Skeletal muscle satellite cell (primary cell): ENCODE data around the gene ABHD2.

Experiments used
- H3K27me3 ChIP-seq: 2 replicates; pipeline ENCODE4 v1.7.0; 2013; ENCODE audit warnings: low read length; ENCODE audit not compliant: control insufficient read depth, insufficient read depth
- H3K36me3 ChIP-seq: 2 replicates; pipeline ENCODE4 v1.7.0; 2013; ENCODE audit warnings: mild to moderate bottlenecking, control low read depth, low read length; ENCODE audit not compliant: insufficient read depth
- H3K4me1 ChIP-seq: 2 replicates; pipeline ENCODE4 v1.7.0; 2013; ENCODE audit warnings: low read length; ENCODE audit not compliant: control insufficient read depth, insufficient read depth
- H3K4me2 ChIP-seq: 2 replicates; pipeline ENCODE4 v1.7.0; 2013; ENCODE audit warnings: mild to moderate bottlenecking, low read length
- H3K4me3 ChIP-seq: 2 replicates; pipeline ENCODE4 v1.7.0; 2013; ENCODE audit warnings: low read length
- H3K9ac ChIP-seq: 2 replicates; pipeline ENCODE4 v1.7.0; 2013; ENCODE audit warnings: mild to moderate bottlenecking, low read depth, low read length, moderate library complexity
- H3K9me3 ChIP-seq: replicated peaks from 2 replicates; pipeline ENCODE4 v1.7.0; 2013; ENCODE audit warnings: mild to moderate bottlenecking, control low read depth, low read length

Gene ABHD2

DNA sequence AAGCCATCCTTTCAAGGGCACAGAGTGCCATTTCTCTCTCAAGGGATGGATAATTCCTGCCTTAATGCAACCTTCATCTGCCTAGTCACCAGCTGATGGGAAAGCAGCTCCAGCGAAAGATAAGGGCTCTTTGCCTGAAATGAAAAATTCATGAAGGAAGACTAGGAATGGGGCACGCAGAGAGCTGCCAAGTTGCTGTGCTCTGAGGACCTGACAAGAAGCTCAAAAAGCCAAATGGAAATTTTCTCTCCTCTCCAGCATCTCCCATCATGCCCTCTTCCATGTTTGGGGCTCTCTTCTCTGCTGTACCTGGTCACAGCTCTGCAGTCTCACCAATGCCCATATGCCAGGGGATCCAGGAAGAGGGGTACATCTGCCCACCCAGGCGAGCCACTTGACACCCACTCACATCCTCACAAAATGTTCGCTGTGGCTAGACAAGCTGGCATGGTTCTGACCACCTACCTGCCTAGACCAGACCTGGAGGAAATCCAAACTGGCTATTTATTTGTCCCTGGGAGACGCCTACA is 29.3 kb upstream of the ABHD2 start:
- Histone ChIP-seq H3K4me1 (no peaks in the 10 kb centered on the region), H3K4me3 (no peak overlapping the region), H3K4me2 (no peak overlapping the region), H3K9ac (no peak overlapping the region), H3K27me3 (no peaks in the 10 kb centered on the region), H3K9me3 (no peaks in the 10 kb centered on the region), H3K36me3 (no peaks in the 10 kb centered on the region)

GRCh38 chr15:89066280-89066679 is 22.0 kb upstream of the ABHD2 start:
- no peaks in the 10 kb centered on the region for H3K27me3 ChIP-seq
- H3K4me1 ChIP-seq: peaks cover 11% of the 10 kb centered on the region
- H3K4me2 ChIP-seq: no peak overlapping the region
- H3K9ac ChIP-seq: no peak overlapping the region
- no peaks in the 10 kb centered on the region for H3K36me3 ChIP-seq
- H3K9me3 ChIP-seq: peaks cover 12% of the 10 kb centered on the region
- H3K4me3 ChIP-seq: no peak overlapping the region

DNA sequence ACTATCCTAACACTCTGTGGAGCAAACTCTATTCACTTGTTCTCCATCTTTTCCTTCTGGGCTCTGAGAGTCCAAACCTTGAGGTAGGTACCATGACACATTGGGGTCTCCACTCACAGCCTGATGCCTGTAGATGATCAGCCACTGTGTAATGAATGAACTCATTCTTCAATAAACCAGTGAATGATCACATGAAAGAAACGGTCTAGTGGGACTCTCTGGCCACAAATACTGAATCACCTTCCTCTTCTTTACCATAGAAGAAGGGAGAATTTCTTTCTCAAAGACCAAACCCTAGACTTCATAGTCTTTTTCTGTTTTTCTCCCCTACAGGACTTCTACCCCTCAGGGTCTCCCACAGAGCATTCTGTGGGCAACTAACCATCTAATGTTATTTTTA is 20.5 kb upstream of the ABHD2 start:
- no peak overlapping the region for H3K4me3 ChIP-seq
- H3K27me3 ChIP-seq: no peaks in the 10 kb centered on the region
- H3K4me2 ChIP-seq: peak overlapping the region; percentile 21
- no peak overlapping the region for H3K9ac ChIP-seq
- no peaks in the 10 kb centered on the region for H3K36me3 ChIP-seq
- peaks cover 12% of the 10 kb centered on the region for H3K9me3 ChIP-seq
- H3K4me1 ChIP-seq: peaks cover 11% of the 10 kb centered on the region

GRCh38 chr15:89068325-89068784 is 19.9 kb upstream of the ABHD2 start:
- no peaks in the 10 kb centered on the region for H3K27me3 ChIP-seq
- no peaks in the 10 kb centered on the region for H3K36me3 ChIP-seq
- H3K4me3 ChIP-seq: no peak overlapping the region
- peaks cover 12% of the 10 kb centered on the region for H3K9me3 ChIP-seq
- peak overlapping the region; percentile 21 for H3K4me2 ChIP-seq
- H3K4me1 ChIP-seq: peaks cover 11% of the 10 kb centered on the region
- H3K9ac ChIP-seq: no peak overlapping the region

DNA sequence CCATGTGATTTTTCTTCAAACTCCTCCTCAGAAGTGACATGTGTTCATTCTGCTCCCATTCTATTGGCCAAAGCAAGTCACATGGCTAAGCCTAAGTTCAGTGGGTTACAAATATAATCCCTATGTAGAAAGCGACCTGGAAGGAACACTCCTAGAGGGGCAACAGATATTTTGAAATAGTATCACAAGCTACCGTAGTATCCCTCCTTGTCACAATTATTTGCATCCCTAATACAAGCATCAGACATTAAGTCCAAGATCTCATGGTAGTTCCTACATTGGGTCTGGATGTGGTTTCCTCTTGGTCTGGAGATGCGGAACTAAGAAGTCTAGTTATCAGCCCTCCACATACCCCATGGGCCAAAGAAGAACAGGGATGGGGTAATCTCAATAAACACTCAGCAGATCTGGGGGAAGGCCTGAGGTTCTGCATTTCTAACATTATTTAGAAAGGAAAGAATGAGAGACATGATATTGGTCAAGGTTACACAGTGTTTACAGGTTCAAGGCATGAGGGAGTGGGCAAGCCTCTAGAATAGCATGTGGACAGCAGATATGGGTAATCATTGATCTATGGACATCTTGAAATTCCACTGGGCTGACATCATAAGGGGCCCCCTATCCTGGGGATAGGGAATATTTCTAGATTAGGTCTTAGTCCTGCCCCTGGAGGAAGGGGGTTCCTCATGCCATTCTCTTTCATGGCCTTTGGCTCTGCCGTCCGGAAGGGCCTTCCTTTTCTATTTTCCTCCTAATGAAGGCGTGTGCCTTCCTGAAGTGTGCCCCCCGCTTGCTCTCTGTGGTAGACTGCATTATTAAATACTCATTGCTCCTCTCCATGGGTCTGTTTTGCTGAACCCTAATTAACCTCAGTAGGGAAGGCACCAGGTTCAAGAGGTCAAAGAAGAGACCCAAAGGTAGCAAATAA is 17.8 kb upstream of the ABHD2 start:
- Histone ChIP-seq H3K4me2 (no peak overlapping the region), H3K27me3 (no peaks in the 10 kb centered on the region), H3K4me3 (no peak overlapping the region), H3K9me3 (peaks cover 12% of the 10 kb centered on the region), H3K9ac (no peak overlapping the region), H3K36me3 (no peaks in the 10 kb centered on the region), H3K4me1 (peaks cover 11% of the 10 kb centered on the region)

DNA sequence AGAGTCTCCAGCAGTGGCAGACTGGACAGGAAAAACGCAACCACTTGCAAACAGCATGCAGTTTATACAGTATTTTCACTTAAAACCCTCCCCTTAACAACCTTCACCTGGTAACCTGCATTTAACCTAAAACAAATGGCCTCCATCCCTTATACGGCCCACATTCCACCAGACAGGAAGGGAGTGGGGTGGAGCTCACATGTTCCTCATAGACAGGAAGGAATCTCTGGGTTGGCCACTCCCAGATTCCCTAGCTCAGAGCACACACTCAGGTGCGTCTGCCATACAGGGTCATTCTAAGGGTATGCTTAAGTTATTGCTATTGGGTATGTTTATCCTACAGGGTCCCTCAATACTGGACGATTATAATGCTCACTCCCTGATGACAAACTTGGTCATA is 16.8 kb upstream of the ABHD2 start:
- Histone ChIP-seq H3K36me3 (no peaks in the 10 kb centered on the region), H3K27me3 (no peaks in the 10 kb centered on the region), H3K4me3 (no peak overlapping the region), H3K9ac (no peak overlapping the region), H3K4me2 (no peak overlapping the region), H3K9me3 (peaks cover 9% of the 10 kb centered on the region), H3K4me1 (peaks cover 11% of the 10 kb centered on the region)

GRCh38 chr15:89072277-89072869 is 15.9 kb upstream of the ABHD2 start:
- Histone ChIP-seq H3K4me3 (no peak overlapping the region), H3K4me2 (no peak overlapping the region), H3K36me3 (no peaks in the 10 kb centered on the region), H3K9me3 (no peaks in the 10 kb centered on the region), H3K27me3 (no peaks in the 10 kb centered on the region), H3K9ac (no peak overlapping the region), H3K4me1 (peaks cover 11% of the 10 kb centered on the region)

DNA sequence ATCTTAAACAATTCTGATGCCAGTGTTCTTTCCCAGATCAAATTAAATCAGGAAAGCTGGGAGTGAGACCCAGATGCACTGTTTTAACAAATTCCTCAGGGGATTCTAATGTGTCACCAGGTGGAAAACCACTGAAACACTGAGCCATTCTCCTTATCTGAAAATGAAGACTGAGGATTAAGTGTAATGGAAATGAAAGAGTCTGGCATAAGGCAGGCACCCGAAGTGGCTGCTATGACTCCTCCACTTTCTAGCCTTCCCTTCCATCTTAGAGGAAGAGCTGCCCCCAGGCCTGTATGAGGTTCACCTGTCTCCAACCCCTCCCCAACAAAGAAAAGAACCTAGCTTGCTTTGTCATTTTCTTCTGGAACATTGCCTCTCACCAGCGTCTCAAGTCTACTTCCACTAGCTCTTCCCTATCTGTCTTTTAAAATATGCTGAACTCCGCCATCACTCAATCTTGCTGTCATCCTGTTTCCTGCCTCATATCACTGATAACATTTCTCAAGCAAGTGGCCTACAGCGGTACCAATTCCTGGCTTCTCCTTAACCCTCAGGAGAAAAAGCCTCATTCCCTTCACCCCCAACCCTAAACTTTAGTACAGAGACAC is 13.7 kb upstream of the ABHD2 start:
- no peak overlapping the region for H3K4me3 ChIP-seq
- H3K4me2 ChIP-seq: no peak overlapping the region
- H3K27me3 ChIP-seq: no peaks in the 10 kb centered on the region
- no peaks in the 10 kb centered on the region for H3K4me1 ChIP-seq
- no peaks in the 10 kb centered on the region for H3K36me3 ChIP-seq
- H3K9ac ChIP-seq: no peak overlapping the region
- no peaks in the 10 kb centered on the region for H3K9me3 ChIP-seq

GRCh38 chr15:89075101-89075640 is 13.1 kb upstream of the ABHD2 start:
- H3K9ac ChIP-seq: no peak overlapping the region
- no peaks in the 10 kb centered on the region for H3K27me3 ChIP-seq
- no peaks in the 10 kb centered on the region for H3K9me3 ChIP-seq
- H3K4me1 ChIP-seq: no peaks in the 10 kb centered on the region
- H3K4me2 ChIP-seq: no peak overlapping the region
- no peaks in the 10 kb centered on the region for H3K36me3 ChIP-seq
- H3K4me3 ChIP-seq: no peak overlapping the region

GRCh38 chr15:89075846-89076245 is 12.4 kb upstream of the ABHD2 start:
- no peaks in the 10 kb centered on the region for H3K9me3 ChIP-seq
- no peak overlapping the region for H3K4me3 ChIP-seq
- no peaks in the 10 kb centered on the region for H3K27me3 ChIP-seq
- no peak overlapping the region for H3K9ac ChIP-seq
- no peak overlapping the region for H3K4me2 ChIP-seq
- H3K36me3 ChIP-seq: no peaks in the 10 kb centered on the region
- H3K4me1 ChIP-seq: no peaks in the 10 kb centered on the region

DNA sequence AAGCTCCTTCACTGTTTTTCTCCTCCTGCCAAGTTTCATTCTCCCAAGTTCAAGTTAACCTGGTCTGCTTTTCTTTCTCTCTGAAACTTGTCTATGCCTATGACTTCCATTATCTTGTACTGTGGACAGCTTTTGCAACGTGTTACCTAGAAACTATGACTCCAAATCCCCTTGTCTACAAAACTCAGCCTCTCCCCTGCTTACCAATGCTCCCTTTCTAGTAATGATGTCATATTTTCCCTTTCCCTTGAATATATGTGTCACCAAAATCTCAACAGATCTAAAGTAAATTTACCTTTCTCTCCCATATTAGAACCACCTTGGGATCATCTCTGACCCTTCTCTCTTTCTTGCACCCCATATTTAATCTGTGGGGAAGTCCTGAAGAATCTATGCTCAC is 10.5 kb upstream of the ABHD2 start:
- Histone ChIP-seq H3K9me3 (no peaks in the 10 kb centered on the region), H3K9ac (no peak overlapping the region), H3K4me2 (no peak overlapping the region), H3K4me3 (no peak overlapping the region), H3K36me3 (no peaks in the 10 kb centered on the region), H3K4me1 (no peaks in the 10 kb centered on the region), H3K27me3 (no peaks in the 10 kb centered on the region)
